AML-193 (cell line): ENCODE data around the gene HAVCR1.
"Not testable (repeated sequence)": the region's sequence is repeated elsewhere in the genome, so short reads cannot be mapped to it uniquely, and the experiment has no call there.

Source experiments
- DNase-seq, 2 experiments: peaks; one replicate each; lab custom pipeline; 2025; lab: John Stamatoyannopoulos, UW

HAVCR1 gene

DNA sequence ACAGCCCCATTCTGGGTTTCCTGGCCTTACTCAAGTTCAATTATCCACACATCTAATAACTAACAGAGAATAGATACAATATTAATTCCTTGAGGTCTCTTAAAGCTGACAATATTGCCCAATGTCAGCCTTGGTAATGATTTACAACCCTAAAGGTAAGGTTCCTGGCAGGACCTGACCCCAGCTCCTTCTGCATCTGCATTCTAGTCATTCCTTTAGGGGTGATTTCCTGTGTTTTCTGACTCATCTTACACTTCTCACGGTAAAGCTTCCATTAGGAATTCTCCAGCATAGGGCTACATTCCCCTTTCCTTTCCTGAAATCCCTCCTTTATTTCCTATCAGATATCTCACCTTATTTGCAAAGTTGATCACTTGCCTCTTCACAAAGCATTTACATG, 9.3 kb downstream of the HAVCR1 start:
- DNase-seq, result no peak

- no peak for DNase-seq
These were observed 11.0 kb downstream of the HAVCR1 start for GRCh38 chr5:157047898-157048297.

DNA sequence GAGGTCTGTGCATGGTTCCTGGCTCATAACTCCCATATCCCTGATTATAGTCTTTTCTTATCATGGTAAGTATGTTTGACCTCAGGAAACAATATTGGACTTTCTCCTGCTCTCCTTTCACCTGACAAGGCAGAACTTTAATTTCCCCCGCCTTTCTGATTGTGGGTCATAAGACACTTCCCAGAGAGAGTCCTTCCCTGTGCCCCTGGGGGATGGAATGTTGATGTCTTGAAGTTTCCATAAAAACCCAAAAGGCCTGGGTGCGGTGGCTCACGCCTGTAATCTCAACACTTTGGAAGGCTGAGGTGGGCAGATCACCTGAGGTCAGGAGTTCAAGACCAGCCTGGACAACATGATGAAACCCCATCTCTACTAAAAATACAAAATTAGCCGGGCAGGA, 11.9 kb downstream of the HAVCR1 start:
- DNase-seq, result not testable (repeated sequence)

- no peak for DNase-seq
These were observed 12.9 kb downstream of the HAVCR1 start for GRCh38 chr5:157046041-157046440.

DNA sequence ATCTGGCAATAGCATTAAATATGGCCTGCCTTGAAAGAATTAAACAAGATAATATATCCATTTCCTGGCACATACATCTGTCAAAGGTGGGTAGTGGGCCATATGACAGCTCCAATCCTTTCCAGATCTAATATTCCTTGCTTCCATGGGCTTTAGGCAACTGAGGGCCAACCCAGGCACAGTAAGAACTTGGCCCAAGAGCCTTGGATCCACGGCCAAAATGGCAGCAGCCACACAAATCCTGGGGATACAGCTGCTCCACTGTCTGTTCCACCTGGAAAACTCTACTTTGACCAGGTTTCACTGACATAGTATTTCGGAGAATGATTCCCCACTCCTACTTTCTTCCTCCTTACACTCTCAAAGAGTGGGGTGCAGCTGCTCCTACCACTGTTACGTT, 13.3 kb downstream of the HAVCR1 start:
- no peak for DNase-seq

DNA sequence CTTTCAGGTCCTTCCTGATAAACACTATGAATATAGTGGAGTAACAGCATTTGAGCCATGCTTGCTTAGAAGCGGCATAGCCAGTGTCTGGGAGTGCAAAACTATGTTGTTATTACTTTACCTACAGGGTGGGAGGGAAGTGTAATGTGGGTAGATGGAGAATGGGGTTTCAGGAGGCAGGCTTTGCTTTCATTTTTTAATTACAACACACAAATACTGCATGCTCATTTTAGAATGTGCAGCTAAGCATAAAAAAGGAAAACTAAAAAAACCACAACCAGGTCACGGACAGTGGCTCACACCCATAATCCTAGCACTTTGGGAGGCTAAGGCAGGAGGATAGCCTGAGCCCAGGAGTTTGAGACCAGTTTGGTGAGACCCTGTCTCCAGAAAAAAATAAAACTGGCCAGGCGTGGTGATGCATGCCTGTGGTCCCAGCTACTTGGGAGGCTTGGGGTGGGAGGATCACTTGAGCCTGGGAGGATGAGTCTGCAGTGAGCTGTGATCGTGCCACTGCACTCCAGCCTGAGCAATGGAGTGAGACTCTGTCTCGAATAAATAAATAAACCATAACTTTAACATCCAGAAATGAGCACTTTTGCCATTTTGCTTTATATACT, 20.2 kb downstream of the HAVCR1 start:
- DNase-seq, result no peak

- not testable (repeated sequence) for DNase-seq
These were observed 24.5 kb downstream of the HAVCR1 start for GRCh38 chr5:157034106-157035072.

DNA sequence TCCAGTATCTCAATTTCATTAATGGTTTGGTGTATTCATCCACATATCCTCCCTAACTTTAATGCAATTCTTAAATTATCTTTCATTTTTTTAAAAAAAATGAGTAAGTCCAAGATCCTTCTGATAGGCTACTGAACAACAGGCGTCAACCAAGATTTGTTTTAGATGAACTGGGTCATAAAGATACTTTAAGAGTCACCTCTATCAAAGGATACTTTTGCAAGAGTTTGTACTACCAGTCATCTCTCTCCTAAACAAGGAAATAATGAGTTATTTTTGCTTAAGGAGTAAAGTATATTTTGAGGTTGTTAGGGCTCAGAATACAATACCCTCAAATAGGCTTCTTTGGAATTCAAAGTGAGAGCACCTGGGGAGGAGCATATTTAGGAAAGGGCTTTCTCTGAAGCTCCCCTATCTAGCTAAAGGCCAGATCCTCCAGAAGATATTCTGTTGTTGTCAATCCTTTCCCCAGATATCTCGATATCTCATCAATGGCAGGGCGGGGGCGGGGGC, 25.8 kb downstream of the HAVCR1 start:
- DNase-seq, result no peak

- DNase-seq, result no peak
These were observed 28.2 kb downstream of the HAVCR1 start for GRCh38 chr5:157030692-157031091.

- no peak for DNase-seq
These were observed 29.5 kb downstream of the HAVCR1 start for GRCh38 chr5:157029457-157029856.

GRCh38 chr5:157027663-157028062, 31.3 kb downstream of the HAVCR1 start:
- not testable (repeated sequence) for DNase-seq

DNA sequence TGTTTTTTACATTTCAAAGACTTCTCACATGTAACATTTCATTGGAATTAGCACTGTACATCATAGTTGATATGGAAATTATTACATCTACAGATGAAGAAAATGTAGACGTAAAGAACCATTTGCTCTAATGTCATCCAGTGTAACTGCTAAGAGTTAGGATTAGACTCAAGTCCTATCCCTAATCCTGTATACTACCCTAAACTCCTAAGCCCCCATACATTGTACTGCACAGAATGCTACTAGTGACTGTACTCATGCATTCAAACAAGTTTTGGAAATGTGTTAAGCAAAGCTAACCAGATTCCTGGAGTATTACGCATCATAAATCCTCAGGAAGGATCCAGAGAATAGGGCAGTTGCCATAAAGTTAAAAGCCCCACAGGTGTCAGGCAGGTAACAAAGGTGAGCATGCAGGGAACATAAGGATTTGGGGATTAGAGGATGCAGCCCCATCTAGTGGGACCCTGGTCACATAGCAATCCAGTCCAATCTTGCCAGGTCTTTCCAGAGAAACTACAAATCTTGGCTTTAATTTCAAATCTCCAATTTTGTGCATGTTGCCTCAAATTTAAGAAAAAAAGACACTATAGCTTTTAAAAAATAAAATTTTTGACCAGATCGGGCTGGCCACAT, 32.0 kb downstream of the HAVCR1 start:
- DNase-seq, result no peak

DNA sequence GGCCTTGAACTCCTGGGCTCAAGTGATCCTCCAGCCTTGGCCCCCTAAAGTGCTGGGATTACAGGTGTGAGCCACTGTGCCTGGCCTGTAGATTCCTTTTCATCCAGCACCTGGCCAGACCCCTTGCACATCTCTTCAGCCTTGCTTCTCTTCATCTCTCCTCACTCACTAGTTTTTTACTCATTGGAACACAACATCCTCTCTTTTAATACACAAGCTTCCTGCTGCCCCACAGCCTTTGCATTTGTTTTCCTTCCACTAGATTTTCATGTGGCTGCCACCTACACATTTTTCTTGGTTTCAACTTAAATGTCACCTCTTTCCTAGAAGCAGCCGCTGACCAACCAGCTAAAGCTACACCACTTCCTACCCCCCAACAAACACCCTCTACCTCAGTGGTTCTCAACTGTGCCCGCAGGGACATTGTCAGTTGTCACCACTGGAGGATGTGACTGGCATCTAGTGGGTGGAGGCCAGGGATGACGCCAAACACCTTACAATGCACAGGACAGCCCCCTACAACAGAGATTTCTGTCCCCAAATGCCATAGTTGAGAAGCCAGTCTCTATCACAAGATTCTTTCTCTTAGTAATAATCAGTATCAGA, 33.7 kb downstream of the HAVCR1 start:
- no peak for DNase-seq

GRCh38 chr5:157024208-157024959, 34.5 kb downstream of the HAVCR1 start:
- no peak for DNase-seq

DNA sequence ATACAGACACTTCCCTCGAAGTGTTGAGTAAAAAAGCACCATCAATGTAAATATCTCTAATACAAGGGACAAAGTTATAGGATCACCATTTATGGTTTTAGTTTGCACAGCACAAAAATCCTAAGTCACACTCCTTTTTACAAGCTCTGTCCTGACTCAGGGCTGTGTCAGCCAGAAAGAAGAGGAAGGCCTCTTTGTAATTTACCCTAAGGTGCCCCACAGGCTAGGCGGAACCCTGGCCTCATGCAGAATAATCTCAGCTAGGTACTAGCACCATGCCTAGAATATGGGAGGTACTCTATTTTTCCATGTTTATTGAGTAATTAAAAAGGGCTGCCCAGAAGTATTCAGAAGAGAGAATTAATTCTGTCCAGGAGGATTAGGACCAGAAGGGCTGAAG, 36.9 kb downstream of the HAVCR1 start:
- no peak for DNase-seq

- DNase-seq, result no peak
These were observed 38.2 kb downstream of the HAVCR1 start for GRCh38 chr5:157020511-157021222.

GRCh38 chr5:157020002-157020401, 38.9 kb downstream of the HAVCR1 start:
- no peak for DNase-seq

DNA sequence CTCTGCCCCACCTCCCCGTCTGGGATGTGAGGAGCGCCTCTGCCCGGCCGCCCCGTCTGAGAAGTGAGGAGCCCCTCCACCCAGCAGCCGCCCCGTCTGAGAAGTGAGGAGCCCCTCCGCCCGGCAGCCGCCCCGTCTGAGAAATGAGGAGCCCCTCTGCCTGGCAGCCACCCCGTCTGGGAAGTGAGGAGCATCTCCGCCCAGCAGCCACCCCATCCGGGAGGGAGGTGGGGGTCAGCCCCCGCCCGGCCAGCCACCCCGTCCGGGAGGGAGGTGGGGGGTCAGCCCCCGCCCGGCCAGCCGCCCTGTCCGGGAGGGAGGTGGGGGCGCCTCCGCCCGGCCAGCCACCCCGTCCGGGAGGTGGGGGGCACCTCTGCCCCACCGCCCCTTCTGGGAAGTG, 44.8 kb downstream of the HAVCR1 start:
- DNase-seq, result not testable (repeated sequence)

DNA sequence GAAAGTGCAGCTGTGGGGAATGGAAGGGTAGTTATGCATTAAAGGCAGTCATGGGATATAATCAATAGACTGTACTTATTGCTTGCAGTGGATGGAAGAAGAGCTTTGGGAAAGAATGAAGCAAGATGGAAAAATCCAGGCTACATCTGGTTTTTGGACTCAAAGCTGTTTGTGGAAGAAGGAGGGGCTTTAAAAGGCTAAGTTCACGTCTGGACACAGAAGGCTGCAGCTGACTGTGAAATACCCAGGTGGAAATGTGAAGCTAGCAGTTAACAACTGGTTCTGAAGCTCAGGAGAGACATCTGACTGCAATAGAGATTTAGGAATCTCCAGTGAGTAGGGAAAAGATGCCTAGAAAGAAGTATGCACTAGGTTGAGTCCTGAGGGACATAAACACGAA, 52.7 kb downstream of the HAVCR1 start:
- no peak for DNase-seq

GRCh38 chr5:157004893-157005551, 53.9 kb downstream of the HAVCR1 start:
- no peak for DNase-seq
